ENCODE results near the gene LAMC2.

The LAMC2 gene

GRCh38 chr1:183281553-183282091 is 95.6 kb downstream of the LAMC2 start:
- TF ChIP-seq CTCF (conservative IDR thresholded peaks at IDR 0.05) (peak; percentile 97), ZFX (IDR thresholded peaks at IDR 0.05) (no peak)
- H3K27ac ChIP-seq: no peak overlapping the region

- H3K27ac ChIP-seq: no peak overlapping the region
- TF ChIP-seq CTCF (conservative IDR thresholded peaks at IDR 0.05): no peak
- no peak for TF ChIP-seq ZFX (IDR thresholded peaks at IDR 0.05)
Observed at GRCh38 chr1:183282101-183282855, 96.2 kb downstream of the LAMC2 start.

- no peak overlapping the region for H3K27ac ChIP-seq
- TF ChIP-seq CTCF (conservative IDR thresholded peaks at IDR 0.05) (no peak), ZFX (IDR thresholded peaks at IDR 0.05) (no peak)
Observed at GRCh38 chr1:183283286-183283685, 97.2 kb downstream of the LAMC2 start.

GRCh38 chr1:183284086-183284485 is 98.0 kb downstream of the LAMC2 start:
- no peak for TF ChIP-seq ZFX (IDR thresholded peaks at IDR 0.05)
- no peak for TF ChIP-seq CTCF (conservative IDR thresholded peaks at IDR 0.05)
- no peak overlapping the region for H3K27ac ChIP-seq

GRCh38 chr1:183285256-183285655 is 99.2 kb downstream of the LAMC2 start:
- H3K27ac ChIP-seq: no peak overlapping the region
- TF ChIP-seq ZFX (IDR thresholded peaks at IDR 0.05): no peak
- no peak for TF ChIP-seq CTCF (conservative IDR thresholded peaks at IDR 0.05)

- TF ChIP-seq CTCF (conservative IDR thresholded peaks at IDR 0.05): no peak
- TF ChIP-seq ZFX (IDR thresholded peaks at IDR 0.05): no peak
- H3K27ac ChIP-seq: no peak overlapping the region
Observed at GRCh38 chr1:183285746-183286145, 99.7 kb downstream of the LAMC2 start.

GRCh38 chr1:183287191-183287675 is 101.2 kb downstream of the LAMC2 start:
- no peak for TF ChIP-seq ZFX (IDR thresholded peaks at IDR 0.05)
- TF ChIP-seq CTCF (conservative IDR thresholded peaks at IDR 0.05): no peak
- no peak overlapping the region for H3K27ac ChIP-seq
